NCI-H2107 (cell line): ENCODE measurements around the gene SOX13.

Experiments
- DNase-seq: peaks from one replicate; lab custom pipeline; 2025; lab: John Stamatoyannopoulos, UW

Gene SOX13

DNA sequence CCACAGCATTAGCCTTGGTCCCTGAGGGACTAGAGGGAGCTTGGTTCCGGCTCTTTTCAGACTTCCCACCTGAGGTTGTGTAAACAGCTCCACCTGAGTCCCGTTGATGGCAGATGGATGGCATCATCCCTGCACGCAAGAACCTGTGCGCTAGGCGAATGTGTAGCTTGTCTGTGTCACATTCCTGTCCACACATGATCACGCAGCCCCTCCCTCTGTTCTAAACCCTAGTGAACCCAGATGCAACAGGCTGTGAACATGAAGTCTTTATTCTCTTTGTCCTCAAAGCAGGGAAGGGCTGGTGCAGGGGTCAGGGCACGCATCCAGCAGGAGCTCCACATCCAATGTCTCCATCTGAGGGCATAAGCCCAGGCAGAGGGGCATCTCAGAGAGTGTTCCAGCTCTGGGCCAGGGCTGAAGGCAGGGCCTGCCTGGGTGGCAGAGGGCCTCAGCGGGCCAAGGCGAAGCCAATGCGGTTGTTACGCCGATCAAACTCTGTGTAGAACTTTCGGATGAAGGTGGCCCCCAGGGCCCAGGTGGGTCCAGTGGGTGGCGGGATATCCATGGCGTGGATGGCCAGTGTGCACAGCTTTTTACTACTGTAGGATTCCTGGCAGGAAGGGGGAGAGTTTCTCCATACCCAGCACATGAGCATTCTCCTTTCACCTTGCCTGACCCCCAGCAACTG is 81.8 kb downstream of the SOX13 start:
- DNase-seq, result peak; percentile 49

- DNase-seq, result no peak
These were observed 83.0 kb downstream of the SOX13 start for GRCh38 chr1:204155881-204156280.

GRCh38 chr1:204157962-204158361 is 85.0 kb downstream of the SOX13 start:
- no peak for DNase-seq

DNA sequence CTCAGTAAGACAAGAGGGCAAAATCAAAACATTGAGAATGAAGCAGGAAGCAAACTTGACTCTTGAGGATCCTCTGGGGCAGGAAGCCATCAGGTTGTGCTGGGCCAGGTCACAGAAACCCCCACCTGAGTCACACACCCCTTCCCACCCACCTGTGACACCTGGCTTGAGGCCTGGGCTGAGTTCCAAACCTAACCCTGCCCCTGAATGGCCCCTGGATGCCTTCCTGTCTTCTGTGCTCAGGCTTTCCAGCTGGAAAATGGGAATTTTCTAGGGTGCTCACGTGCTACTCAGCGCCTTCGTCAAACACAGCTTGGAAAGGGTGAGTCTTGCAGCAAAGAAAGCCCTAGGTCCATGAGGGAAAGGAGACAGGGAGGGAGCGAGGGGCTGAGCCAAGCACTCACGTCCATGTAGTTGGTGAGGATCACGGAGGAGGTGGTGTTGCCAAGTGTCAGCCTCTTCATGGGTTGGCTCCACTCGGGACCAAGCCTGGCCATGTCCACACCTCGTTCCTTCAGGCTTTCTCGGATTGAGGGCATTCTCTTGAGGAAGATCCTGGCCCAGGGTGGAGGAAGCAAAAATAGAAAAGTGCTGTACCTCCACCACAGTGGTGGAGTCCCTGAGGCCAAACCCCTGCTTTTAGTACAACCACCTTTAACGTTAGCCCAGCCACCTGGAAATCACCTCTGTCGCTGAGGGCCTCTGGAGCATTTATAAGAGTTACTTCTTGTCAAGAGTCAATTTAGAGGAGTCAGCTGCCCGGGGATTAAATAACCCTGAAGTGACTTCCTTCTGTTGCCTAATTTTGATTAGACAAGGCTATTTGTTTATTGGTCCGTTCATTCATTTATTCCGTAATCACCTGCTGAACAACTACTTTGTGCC is 88.9 kb downstream of the SOX13 start:
- DNase-seq, result no peak

- DNase-seq, result peak; percentile 75
These were observed 89.7 kb downstream of the SOX13 start for GRCh38 chr1:204162494-204163074.

DNA sequence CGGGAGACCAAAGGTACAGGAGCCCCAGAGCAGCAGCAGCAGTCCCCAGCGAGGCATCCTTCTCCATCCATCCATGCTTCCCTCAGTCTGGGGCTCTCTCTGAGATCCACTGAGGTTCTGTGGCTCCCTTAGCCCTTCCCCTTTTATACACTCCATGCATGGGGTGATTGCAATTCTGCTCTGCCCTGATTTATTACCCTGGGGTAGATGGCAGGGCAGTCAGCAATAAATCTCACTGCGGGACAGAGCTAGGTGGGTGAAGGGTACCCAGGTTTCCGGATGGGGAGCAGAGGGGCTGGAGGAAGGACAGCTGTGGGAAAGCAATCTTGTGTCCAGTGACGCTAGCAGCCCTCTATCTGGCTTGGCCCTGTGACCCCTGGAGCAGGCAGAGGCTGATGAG is 93.3 kb downstream of the SOX13 start, which contains the start of gene REN:
Gene REN, minus strand, starts transcription at position 119 of the 400 bp plus-strand sequence. Its CDS starts 44 bp downstream, at position 75.
- no peak for DNase-seq

DNA sequence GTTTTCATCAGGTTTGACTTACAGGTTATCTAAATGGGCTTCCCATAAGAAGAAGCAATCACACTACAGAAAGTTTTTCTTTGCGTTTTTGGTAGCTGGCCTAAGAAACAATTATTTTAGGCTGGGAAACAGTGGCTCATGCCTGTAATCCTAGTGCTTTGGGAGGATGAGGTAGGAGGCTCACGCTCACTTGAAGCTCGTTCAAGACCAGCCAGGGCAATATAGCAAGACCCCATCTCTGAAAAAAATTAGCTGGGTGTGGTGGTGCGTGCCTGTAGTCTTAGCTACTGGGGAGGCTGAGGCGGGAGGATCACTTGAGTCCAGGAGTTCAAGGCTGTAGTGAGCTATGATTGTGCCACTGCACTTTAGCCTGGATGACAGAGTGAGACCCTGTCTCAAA is 94.8 kb downstream of the SOX13 start:
- no peak for DNase-seq

- DNase-seq, result no peak
These were observed 96.9 kb downstream of the SOX13 start for GRCh38 chr1:204169858-204170257.

DNA sequence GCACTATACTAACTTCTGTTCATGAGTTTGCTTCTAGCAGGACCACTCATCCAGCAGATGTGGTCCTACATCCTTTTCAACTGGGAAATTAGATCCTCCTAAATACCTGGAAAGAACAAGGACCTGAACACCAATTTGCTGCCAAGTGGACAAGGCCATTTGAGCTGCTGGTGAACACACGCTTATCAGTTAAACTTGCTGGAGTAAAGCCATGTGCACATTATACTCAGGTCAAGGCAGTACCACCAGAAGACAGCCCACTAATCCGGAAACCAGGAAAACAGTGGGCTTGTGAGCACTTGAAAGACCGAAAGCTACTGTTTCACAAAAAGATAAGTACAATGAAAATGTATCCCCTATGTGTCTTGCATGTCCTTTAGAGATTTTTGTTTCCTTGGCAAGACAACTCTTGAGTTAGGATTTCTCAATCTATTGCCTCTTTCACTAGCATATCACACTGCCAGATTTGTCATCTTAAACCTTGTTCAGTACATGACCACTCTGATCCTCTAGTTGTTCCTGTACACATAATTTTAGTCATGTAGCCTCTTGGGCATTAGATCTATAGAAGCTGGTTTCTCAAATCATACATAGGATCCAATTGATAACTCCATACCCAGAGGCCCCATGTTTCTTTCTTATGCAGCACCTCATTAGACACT is 97.7 kb downstream of the SOX13 start:
- no peak for DNase-seq

GRCh38 chr1:204171751-204172178 is 98.8 kb downstream of the SOX13 start:
- no peak for DNase-seq

DNA sequence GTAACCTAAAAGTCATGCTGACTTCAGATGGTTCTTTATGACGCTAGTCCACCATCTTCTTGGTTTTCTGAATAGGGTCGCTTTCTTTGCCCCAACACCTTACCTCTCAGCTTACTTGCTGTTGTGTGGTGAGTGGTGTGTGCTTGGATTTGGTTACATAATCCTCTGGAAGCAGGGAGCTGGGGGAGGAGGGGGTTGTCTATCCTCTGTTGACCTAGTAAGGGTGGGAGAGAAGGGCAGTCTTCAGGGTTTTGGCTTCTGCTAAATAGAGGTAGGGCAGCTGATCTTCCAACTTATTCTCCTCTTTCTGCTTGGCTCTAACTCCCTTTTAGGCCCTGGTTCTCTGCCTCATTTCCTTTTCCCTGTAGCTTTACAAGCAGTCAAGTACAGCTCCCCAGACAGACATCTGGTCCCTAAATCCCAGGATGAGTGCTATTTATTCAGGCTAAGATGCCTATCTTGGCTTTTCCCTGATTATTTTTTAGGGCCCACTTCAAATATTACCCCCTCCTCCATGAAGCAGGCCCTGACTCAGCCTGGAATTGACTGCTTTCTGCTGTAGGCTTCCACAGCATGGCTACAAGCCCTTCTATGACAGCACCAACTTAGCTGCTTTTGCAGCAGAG is 99.6 kb downstream of the SOX13 start:
- DNase-seq, result no peak

GRCh38 chr1:204174958-204175357 is 102.0 kb downstream of the SOX13 start:
- DNase-seq, result no peak

- no peak for DNase-seq
These were observed 103.1 kb downstream of the SOX13 start for GRCh38 chr1:204176049-204176448.

DNA sequence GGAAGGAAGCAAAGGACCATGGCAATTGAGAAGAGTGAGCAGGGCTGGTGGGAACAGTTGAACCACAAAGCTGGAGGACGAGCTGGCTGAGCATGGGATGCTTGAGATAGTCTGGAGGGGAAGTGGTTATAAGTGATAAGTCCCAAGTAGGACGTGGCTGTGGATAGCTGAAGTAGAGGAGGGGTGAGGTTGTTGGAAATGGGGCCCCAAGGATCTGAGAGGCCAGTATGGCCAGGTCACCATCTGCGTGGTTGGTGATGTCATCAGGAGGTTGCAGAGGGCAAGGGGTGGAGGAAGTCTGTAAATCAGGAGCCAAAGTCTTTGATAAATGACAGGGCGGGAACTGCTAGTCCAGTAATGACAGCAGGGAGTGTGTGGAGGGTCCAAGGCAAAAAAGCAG is 104.2 kb downstream of the SOX13 start:
- no peak for DNase-seq
